Loucy (cell line): ENCODE measurements around the gene DUSP2.

ENCODE experiments used
- CTCF ChIP-seq: fragments of 200-600 bp; sonication (generic); conservative IDR thresholded peaks from 2 replicates; pipeline ENCODE4 v1.5.1; 2014; ENCODE audit warnings: mild to moderate bottlenecking, antibody characterized with exemption, low read length
- EZH2phosphoT487 ChIP-seq: fragments of 200-600 bp; IDR thresholded peaks from 2 replicates; pipeline ENCODE4 v1.6.1; 2018; ENCODE audit warnings: antibody characterized with exemption, mild to moderate bottlenecking, moderate library complexity, borderline replicate concordance

GRCh38 chr2:96146153-96146880, 1.1 kb upstream of the DUSP2 start:
- TF ChIP-seq CTCF (no peak), EZH2phosphoT487 (no peak)
